Esophagus squamous epithelium (tissue), 5 donors: ENCODE data around the gene PVR. TPM values are rescaled to one million over a fixed set of nuclear protein-coding genes. Genes with fewer than 3 reads are reported as not detected.
A peak's percentile ranks its signal among the peaks of the same experiment; 100 is the strongest.
"Not testable (repeated sequence)": the region's sequence is repeated elsewhere in the genome, so short reads cannot be mapped to it uniquely, and the experiment has no call there.

Source experiments
- DNase-seq: peaks from one replicate; lab custom pipeline; 2025; lab: John Stamatoyannopoulos, UW
- H3K27ac ChIP-seq, 4 donors: fragments of 200-600 bp; sonication (generic); one replicate each; pipeline ENCODE4 v1.5.1; 2016 to 2019; ENCODE audit warnings: mild to moderate bottlenecking in 1 of 4
- H3K27me3 ChIP-seq, 4 donors: fragments of 200-600 bp; sonication (generic); 1 replicate in 3 of 4; 2 replicates in 1 of 4; pipeline versions ENCODE4 v1.5.1 to v1.6.0; 2017 to 2021; ENCODE audit warnings: antibody characterized with exemption in 1 of 4
- H3K36me3 ChIP-seq, 3 donors: fragments of 200-600 bp; sonication (generic); one replicate each; pipeline ENCODE4 v1.5.1; 2016 to 2019
- H3K4me1 ChIP-seq, 3 donors: fragments of 200-600 bp; sonication (generic); one replicate each; pipeline ENCODE4 v1.5.1; 2017 to 2019
- H3K4me3 ChIP-seq, 4 donors: fragments of 200-600 bp; sonication (generic); 1 replicate in 3 of 4; 2 replicates in 1 of 4; pipeline ENCODE4 v1.5.1; 2016 to 2019; ENCODE audit warnings: mild to moderate bottlenecking in 2 of 4, moderate library complexity in 1 of 4
- H3K9me3 ChIP-seq, 3 donors: fragments of 200-600 bp; sonication (generic); one replicate each; pipeline ENCODE4 v1.5.1; 2016 to 2019
- POLR2A ChIP-seq, 4 donors: fragments of 450-650 bp; IDR thresholded peaks; one replicate each; pipeline ENCODE4 v1.6.1; 2017; ENCODE audit warnings: antibody characterized with exemption in 4 of 4, mild to moderate bottlenecking in 4 of 4, moderate library complexity in 3 of 4
- WGBS, 2 donors: methylation state at CpG; one replicate each; pipeline ENCODE4 v1.1.5; 2018; 5-methylcytosine and 5-hydroxymethylcytosine counted together
- intact Hi-C: fragments of 100-400 bp; cut with DNase I; formaldehyde crosslinking; loops from one replicate; pipeline ENCODE4 v1.15.0; 2022
- total RNA-seq, 4 donors: library from RNA; depleted of rRNA; stranded (reverse); fragments of >200 nt; gene quantifications; one replicate each; pipeline ENCODE4 v1.1.0, GENCODE V29; 2016
- TF ChIP-seq, protein P1 (sequence below), 6 experiments: fragments of 450-650 bp in 4 of 6; fragments of 200-600 bp in 2 of 6; sonication (generic) in 2 of 6; IDR thresholded peaks; one replicate each; pipeline ENCODE4 v1.5.1; 2016 to 2019; ENCODE audit warnings: antibody characterized with exemption in 6 of 6, mild to moderate bottlenecking in 4 of 6, moderate library complexity in 4 of 6
- donor health status: DM: yes; HTN: yes; CAD: no.

Gene PVR
- total RNA-seq, 4 donors from 2014 or later, result 13.2 to 21.9 (median 20.9) TPM

GRCh38 chr19:44683434-44684210 is 39.9 kb downstream of the PVR start:
- H3K27ac ChIP-seq, result no peak overlapping the region
- no peak for DNase-seq

GRCh38 chr19:44684396-44684795 is 40.7 kb downstream of the PVR start:
- H3K4me3 ChIP-seq, H3K9me3 ChIP-seq, H3K27me3 ChIP-seq, DNase-seq, H3K36me3 ChIP-seq, intact Hi-C loops: not testable (repeated sequence)
- WGBS, 2 donors, result 85 to 91% methylated on average over 3 of the region's 3 CpGs
- Histone ChIP-seq H3K4me1 (peaks cover 7 to 37% (median 20%) of the 10 kb centered on the region in 3 donors), H3K27ac (peak overlapping the region in 3 of 4 donors; percentile 11 to 75 (median 39))

More at GRCh38 chr19:44683434-44684210, 39.9 kb downstream of the PVR start:
- no peaks in the 10 kb centered on the region for H3K27me3 ChIP-seq
- no peak for TF ChIP-seq POLR2A (IDR thresholded peaks at IDR 0.05)
- TF ChIP-seq, protein P1, sequence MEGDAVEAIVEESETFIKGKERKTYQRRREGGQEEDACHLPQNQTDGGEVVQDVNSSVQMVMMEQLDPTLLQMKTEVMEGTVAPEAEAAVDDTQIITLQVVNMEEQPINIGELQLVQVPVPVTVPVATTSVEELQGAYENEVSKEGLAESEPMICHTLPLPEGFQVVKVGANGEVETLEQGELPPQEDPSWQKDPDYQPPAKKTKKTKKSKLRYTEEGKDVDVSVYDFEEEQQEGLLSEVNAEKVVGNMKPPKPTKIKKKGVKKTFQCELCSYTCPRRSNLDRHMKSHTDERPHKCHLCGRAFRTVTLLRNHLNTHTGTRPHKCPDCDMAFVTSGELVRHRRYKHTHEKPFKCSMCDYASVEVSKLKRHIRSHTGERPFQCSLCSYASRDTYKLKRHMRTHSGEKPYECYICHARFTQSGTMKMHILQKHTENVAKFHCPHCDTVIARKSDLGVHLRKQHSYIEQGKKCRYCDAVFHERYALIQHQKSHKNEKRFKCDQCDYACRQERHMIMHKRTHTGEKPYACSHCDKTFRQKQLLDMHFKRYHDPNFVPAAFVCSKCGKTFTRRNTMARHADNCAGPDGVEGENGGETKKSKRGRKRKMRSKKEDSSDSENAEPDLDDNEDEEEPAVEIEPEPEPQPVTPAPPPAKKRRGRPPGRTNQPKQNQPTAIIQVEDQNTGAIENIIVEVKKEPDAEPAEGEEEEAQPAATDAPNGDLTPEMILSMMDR (IDR thresholded peaks at IDR 0.05), result no peak
- H3K4me3 ChIP-seq, result no peak overlapping the region
- intact Hi-C loops, result no loop called here
- H3K4me1 ChIP-seq, result peaks cover under 1 to 29% (median 14%) of the 10 kb centered on the region in 3 donors
- WGBS, 2 donors, result 74 to 85% methylated on average over 2 to 3 of the region's 9 CpGs
- H3K9me3 ChIP-seq, result no peaks in the 10 kb centered on the region
- H3K36me3 ChIP-seq, result peaks cover 0 to 4% (median 0%) of the 10 kb centered on the region in 3 donors

- Histone ChIP-seq H3K4me1 (peaks cover 11 to 45% (median 21%) of the 10 kb centered on the region in 3 donors), H3K36me3 (peaks cover 0 to 4% (median 0%) of the 10 kb centered on the region in 3 donors), H3K4me3 (peak overlapping the region in 1 of 4 donors; percentile 3), H3K27me3 (no peaks in the 10 kb centered on the region), H3K9me3 (no peaks in the 10 kb centered on the region), H3K27ac (peak overlapping the region; percentile 16 to 75 (median 50))
- no peak for DNase-seq
- WGBS, 2 donors, result 21 to 27% methylated on average over 24 to 25 of the region's 25 CpGs
- intact Hi-C loops, result no loop called here
- TF ChIP-seq POLR2A (IDR thresholded peaks at IDR 0.05), result no peak
- TF ChIP-seq, protein P1 (IDR thresholded peaks at IDR 0.05), result no peak
These were observed 41.5 kb downstream of the PVR start for GRCh38 chr19:44684892-44685863.

DNA sequence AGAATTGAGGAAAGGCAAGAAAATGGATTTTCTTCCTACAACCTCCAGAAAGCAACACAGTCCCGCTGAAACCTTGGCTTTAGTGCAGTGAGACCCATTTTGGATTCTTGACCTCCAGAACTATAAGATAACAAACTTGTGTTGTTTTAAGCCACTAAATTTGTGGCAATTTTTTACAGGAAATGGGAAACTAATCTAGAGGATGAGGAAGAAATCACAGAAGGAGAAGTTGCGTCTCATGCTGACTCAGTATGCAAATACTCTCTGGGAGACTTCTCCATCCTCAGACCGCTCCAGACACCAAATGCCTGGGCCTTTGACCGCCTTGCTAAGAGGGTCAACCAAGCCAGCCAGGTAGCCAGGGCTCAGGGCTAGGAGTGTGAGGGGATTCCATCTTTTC is 42.2 kb downstream of the PVR start:
- Histone ChIP-seq H3K27ac (peak overlapping the region; percentile 16 to 75 (median 50)), H3K4me1 (peaks cover 11 to 45% (median 21%) of the 10 kb centered on the region in 3 donors), H3K4me3 (no peak overlapping the region), H3K9me3 (no peaks in the 10 kb centered on the region), H3K27me3 (no peaks in the 10 kb centered on the region), H3K36me3 (peaks cover 0 to 4% (median 0%) of the 10 kb centered on the region in 3 donors)
- WGBS, 2 donors, result 45 to 47% methylated on average over 4 of the region's 4 CpGs
- no peak for TF ChIP-seq POLR2A (IDR thresholded peaks at IDR 0.05)
- TF ChIP-seq, protein P1 (IDR thresholded peaks at IDR 0.05), result no peak
- intact Hi-C loops, result no loop called here
- no peak for DNase-seq

GRCh38 chr19:44686896-44687295 is 43.2 kb downstream of the PVR start:
- intact Hi-C loops, result no loop called here
- Histone ChIP-seq H3K4me1 (peaks cover 15 to 53% (median 28%) of the 10 kb centered on the region in 3 donors), H3K27ac (no peak overlapping the region), H3K9me3 (no peaks in the 10 kb centered on the region), H3K36me3 (peaks cover 0 to 4% (median 0%) of the 10 kb centered on the region in 3 donors), H3K27me3 (no peaks in the 10 kb centered on the region), H3K4me3 (no peak overlapping the region)
- 70 to 74% methylated on average over 4 of the region's 4 CpGs for WGBS, 2 donors
- DNase-seq, result no peak
- TF ChIP-seq POLR2A (IDR thresholded peaks at IDR 0.05), result no peak
- TF ChIP-seq, protein P1 (IDR thresholded peaks at IDR 0.05), result no peak
